IMR-90 (cell line): ENCODE data around the gene STARD13. TPM values are rescaled to one million over a fixed set of nuclear protein-coding genes. Genes with fewer than 3 reads are reported as not detected.

Experiments
- ATAC-seq: fragments of 200-7000 bp; cut with Tn5 transposase; 2 replicates; pipeline ENCODE4 v1.9.1; 2020; ENCODE audit warnings: low read depth, mild to moderate bottlenecking, moderate library complexity
- BruUV-seq: library from RNA; stranded (reverse); fragments of 400-500 nt; replicated peaks from 2 replicates; lab custom pipeline; 2021; lab: Mats Ljungman, UMichigan
- CTCF ChIA-PET: fragments of 300-600 bp; formaldehyde crosslinking; extraction: SDS; loops from one replicate; lab custom pipeline; 2021; ENCODE audit warnings: antibody characterized with exemption; lab: Yijun Ruan, JAX
- POLR2A ChIA-PET: fragments of 300-600 bp; sonication (Branson Sonifier 250); formaldehyde crosslinking; loops from one replicate; lab custom pipeline; 2022; ENCODE audit warnings: antibody characterized with exemption; ENCODE audit not compliant: unreplicated experiment; lab: Charles Lee
- DNase-seq: peaks from one replicate; pipeline ENCODE4 v3.0.0; 2013
- H2AFZ ChIP-seq: replicated peaks from 2 replicates; pipeline ENCODE3; 2013; ENCODE audit warnings: low read length, mild to moderate bottlenecking; ENCODE audit not compliant: poor library complexity
- H2AK5ac ChIP-seq: 2 replicates; pipeline ENCODE4 v1.6.1; 2013; ENCODE audit warnings: low read depth, low read length, inconsistent platforms
- H2AK9ac ChIP-seq: replicated peaks from 2 replicates; pipeline ENCODE3; 2013; ENCODE audit warnings: mild to moderate bottlenecking, low read depth, low read length, moderate library complexity; ENCODE audit not compliant: poor library complexity
- H2BK120ac ChIP-seq: 2 replicates; pipeline ENCODE4 v1.6.1; 2013; ENCODE audit warnings: low read depth, low read length, inconsistent platforms
- H2BK15ac ChIP-seq: 3 replicates; pipeline ENCODE4 v1.6.1; 2013; ENCODE audit warnings: low read depth, low read length, inconsistent platforms
- H2BK20ac ChIP-seq: 2 replicates; pipeline ENCODE4 v1.6.1; 2013; ENCODE audit warnings: low read depth, mild to moderate bottlenecking, inconsistent platforms, low read length, moderate library complexity
- H2BK5ac ChIP-seq: 2 replicates; pipeline ENCODE4 v1.6.1; 2013; ENCODE audit warnings: mild to moderate bottlenecking, low read depth, low read length, inconsistent platforms; ENCODE audit not compliant: poor library complexity, severe bottlenecking
- H3K14ac ChIP-seq: replicated peaks from 2 replicates; pipeline ENCODE4 v1.6.1; 2013; ENCODE audit warnings: low read depth, low read length, inconsistent platforms
- H3K18ac ChIP-seq: 2 replicates; pipeline ENCODE4 v1.6.1; 2013; ENCODE audit warnings: low read depth, low read length, control low read depth
- H3K23ac ChIP-seq: 2 replicates; pipeline ENCODE4 v1.6.1; 2013; ENCODE audit warnings: low read depth, low read length, inconsistent platforms
- H3K27ac ChIP-seq: 2 replicates; pipeline ENCODE4 v1.5.1; 2013; ENCODE audit warnings: mild to moderate bottlenecking, control low read depth, low read length; ENCODE audit not compliant: insufficient read depth
- H3K27me3 ChIP-seq: 2 replicates; pipeline ENCODE4 v1.6.1; 2013; ENCODE audit warnings: low read length; ENCODE audit not compliant: control insufficient read depth, insufficient read depth
- H3K36me3 ChIP-seq: 2 replicates; pipeline ENCODE4 v1.6.1; 2013; ENCODE audit warnings: low read length, mixed read lengths; ENCODE audit not compliant: control insufficient read depth, insufficient read depth
- H3K4ac ChIP-seq: 2 replicates; pipeline ENCODE4 v1.6.1; 2013; ENCODE audit warnings: low read depth, low read length, inconsistent platforms
- H3K4me1 ChIP-seq: 2 replicates; pipeline ENCODE4 v1.6.1; 2013; ENCODE audit warnings: low read length, mixed read lengths; ENCODE audit not compliant: control insufficient read depth, insufficient read depth
- H3K4me2 ChIP-seq: 2 replicates; pipeline ENCODE4 v1.6.1; 2013; ENCODE audit warnings: low read depth, mild to moderate bottlenecking, control low read depth, low read length, moderate library complexity
- H3K4me3 ChIP-seq: 2 replicates; pipeline ENCODE4 v1.5.1; 2013; ENCODE audit warnings: low read depth, mild to moderate bottlenecking, control low read depth, low read length, moderate library complexity; ENCODE audit not compliant: insufficient read depth
- H3K56ac ChIP-seq: 2 replicates; pipeline ENCODE4 v1.6.1; 2013; ENCODE audit warnings: low read length, inconsistent platforms; ENCODE audit not compliant: insufficient read depth; ENCODE audit errors: extremely low read depth
- H3K79me1 ChIP-seq, 2 experiments: 2 replicates each; pipeline ENCODE4 v1.6.1; 2013; ENCODE audit warnings: low read length in 2 of 2, inconsistent platforms in 1 of 2, low read depth in 1 of 2
- H3K9ac ChIP-seq: 2 replicates; pipeline ENCODE4 v1.6.1; 2013; ENCODE audit warnings: low read depth, low read length, control low read depth
- H3K9me1 ChIP-seq: 2 replicates; pipeline ENCODE4 v1.6.1; 2013; ENCODE audit warnings: low read length, inconsistent platforms; ENCODE audit not compliant: insufficient read depth
- H3K9me3 ChIP-seq: 2 replicates; pipeline ENCODE4 v1.6.1; 2013; ENCODE audit warnings: low read length; ENCODE audit not compliant: control insufficient read depth, insufficient read depth
- H4K20me1 ChIP-seq: 2 replicates; pipeline ENCODE4 v1.6.1; 2013; ENCODE audit warnings: low read length, inconsistent platforms; ENCODE audit not compliant: insufficient read depth
- H4K5ac ChIP-seq: 2 replicates; pipeline ENCODE4 v1.6.1; 2013; ENCODE audit warnings: mild to moderate bottlenecking, low read depth, low read length, control low read depth
- H4K8ac ChIP-seq, 2 experiments: 2 replicates each; pipeline ENCODE4 v1.6.1; 2013; ENCODE audit warnings: low read depth in 2 of 2, low read length in 2 of 2, control low read depth in 1 of 2, inconsistent platforms in 1 of 2
- H4K91ac ChIP-seq: 2 replicates; pipeline ENCODE4 v1.6.1; 2013; ENCODE audit warnings: low read depth, low read length, inconsistent platforms; ENCODE audit not compliant: insufficient read depth
- MAFK ChIP-seq: IDR thresholded peaks from 2 replicates; pipeline ENCODE4 v1.6.1; 2012; ENCODE audit warnings: low read depth, low read length, improper control_type of control experiment
- MAZ ChIP-seq: IDR thresholded peaks from 2 replicates; pipeline ENCODE4 v1.6.1; 2012; ENCODE audit warnings: low read depth, mild to moderate bottlenecking, low read length, improper control_type of control experiment, moderate library complexity, borderline replicate concordance
- WGBS, 2 experiments: methylation state at CpG; one replicate each; pipeline versions ENCODE4 v1.1.5 to v1.1.7; 2013; ENCODE audit warnings: missing lambda C conversion rate in 2 of 2; ENCODE audit not compliant: insufficient read length in 1 of 2; ENCODE audit errors: extremely low coverage in 2 of 2; 5-methylcytosine and 5-hydroxymethylcytosine counted together
- dilution Hi-C: fragments of 300-500 bp; cut with HindIII; formaldehyde crosslinking; loops from one replicate; pipeline ENCODE4 v1.14.3; 2018; ENCODE audit warnings: low sequenced_read_pairs; ENCODE audit not compliant: unreplicated experiment
- in situ Hi-C: fragments of 300-500 bp; cut with MboI; formaldehyde crosslinking; loops from 3 replicates; pipeline ENCODE4 v1.14.3; 2019; ENCODE audit warnings: low sequenced_read_pairs, inconsistent platforms, mixed read lengths
- intact Hi-C: fragments of 100-400 bp; cut with micrococcal nuclease; formaldehyde crosslinking; loops from 2 replicates; pipeline ENCODE4 v1.10.0; 2022
- polyA plus RNA-seq, 3 experiments: library from polyadenylated mRNA; depleted of rRNA; stranded (reverse); fragments of >200 nt; gene quantifications; 2 replicates each; pipeline ENCODE4 v1.2.3, GENCODE V29; 2012; ENCODE audit warnings: low replicate concordance in 1 of 3
- total RNA-seq: library from RNA; depleted of rRNA; stranded (reverse); fragments of >200 nt; gene quantifications from 2 replicates; pipeline ENCODE4 v1.2.3, GENCODE V29; 2012

The STARD13 gene
- total and polyA plus RNA-seq, 2 of the 4 experiments (the other 2 are of a cell fraction): 23.6 to 46.6 TPM

DNA sequence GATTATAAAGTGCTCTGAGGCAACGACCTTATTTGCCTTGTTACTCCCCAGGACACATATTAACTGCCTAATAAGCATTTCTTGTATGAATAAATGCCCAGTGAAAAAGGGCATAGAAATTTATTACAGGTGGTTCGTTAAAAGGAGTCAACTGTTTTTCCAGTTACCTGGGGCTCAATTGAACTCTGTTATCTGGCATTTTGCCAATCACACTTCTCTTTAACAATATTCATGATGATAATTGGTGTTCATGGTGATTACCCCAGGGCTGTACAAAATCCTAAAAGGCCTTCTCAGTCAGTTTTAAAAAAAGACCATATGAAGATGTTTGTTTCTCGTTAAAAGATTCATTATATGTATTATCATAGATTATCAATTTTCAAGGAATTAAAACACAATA lies 212.2 kb downstream of the STARD13 start:
- no peak overlapping the region for H2BK15ac ChIP-seq
- TF ChIP-seq MAFK: 0 out of 2 replicates have a peak, but pooled peaks have one; percentile 34
- no peak for TF ChIP-seq MAZ
- ChIA-PET POLR2A (no interaction called here), CTCF (no interaction called here)
- intact Hi-C loops (no loop called here), dilution Hi-C loops (no loop called here), in situ Hi-C loops (no loop called here)
- ATAC-seq: no peak
- no peaks in the 10 kb centered on the region for H3K9me3 ChIP-seq
- H2AK9ac ChIP-seq: no peak overlapping the region
- no peak overlapping the region for H4K91ac ChIP-seq
- H3K79me1 ChIP-seq: no peaks in the 10 kb centered on the region
- no TSS peak for BruUV-seq
- H3K18ac ChIP-seq: no peak overlapping the region
- no peak overlapping the region for H2BK120ac ChIP-seq
- H3K4me3 ChIP-seq: no peak overlapping the region
- H3K9me1 ChIP-seq: no peaks in the 10 kb centered on the region
- H3K14ac ChIP-seq: no peak overlapping the region
- no peak overlapping the region for H3K9ac ChIP-seq
- no peak overlapping the region for H4K5ac ChIP-seq
- H3K4me1 ChIP-seq: no peaks in the 10 kb centered on the region
- no peak for DNase-seq
- H4K20me1 ChIP-seq: no peaks in the 10 kb centered on the region
- H3K4ac ChIP-seq: no peak overlapping the region
- H2BK5ac ChIP-seq: no peak overlapping the region
- H3K36me3 ChIP-seq: no peaks in the 10 kb centered on the region
- H4K8ac ChIP-seq: no peak overlapping the region
- H2AK5ac ChIP-seq: no peak overlapping the region
- H3K27ac ChIP-seq: no peak overlapping the region
- WGBS, 2 experiments: no CpG with 5 or more reads among the region's 3 CpGs
- H3K56ac ChIP-seq: no peak overlapping the region
- H3K23ac ChIP-seq: no peak overlapping the region
- no peak overlapping the region for H2AFZ ChIP-seq
- no peaks in the 10 kb centered on the region; the same call in 1 of the 2 replicates for H3K27me3 ChIP-seq
- H3K4me2 ChIP-seq: no peak overlapping the region
- H2BK20ac ChIP-seq: no peak overlapping the region
